DND-41 (cell line): ENCODE results near the gene ITGA1.

ENCODE experiments used
- ATAC-seq: fragments of 200-7000 bp; cut with Tn5 transposase; 3 replicates; pipeline ENCODE4 v1.9.1; 2021; ENCODE audit warnings: low read depth; ENCODE audit not compliant: insufficient read depth
- DNase-seq: peaks from one replicate; pipeline ENCODE4 v3.0.0-alpha.2; 2020
- H2AFZ ChIP-seq: 2 replicates; pipeline ENCODE4 v1.6.0; 2012; ENCODE audit warnings: low read depth, low read length
- H3K27ac ChIP-seq: 2 replicates; pipeline ENCODE4 v1.5.1; 2012; ENCODE audit warnings: low read length, inconsistent platforms
- H3K27me3 ChIP-seq: fragments of 200-600 bp; sonication (generic); 2 replicates; pipeline ENCODE4 v1.6.0; 2012; ENCODE audit warnings: low read length, mild to moderate bottlenecking, inconsistent platforms; ENCODE audit not compliant: insufficient read depth, poor library complexity
- H3K36me3 ChIP-seq: 2 replicates; pipeline ENCODE4 v1.5.1; 2012; ENCODE audit warnings: low read length, inconsistent platforms; ENCODE audit not compliant: insufficient read depth
- H3K4me1 ChIP-seq: 2 replicates; pipeline ENCODE4 v1.5.1; 2012; ENCODE audit warnings: mild to moderate bottlenecking, low read length; ENCODE audit not compliant: insufficient read depth
- H3K4me2 ChIP-seq: 2 replicates; pipeline ENCODE4 v1.6.0; 2012; ENCODE audit warnings: mild to moderate bottlenecking, moderate library complexity, low read length, inconsistent platforms; ENCODE audit not compliant: insufficient read depth
- H3K4me3 ChIP-seq, 2 experiments: fragments of 200-600 bp in 1 of 2; shearing (Covaris generic) in 1 of 2; 2 replicates each; pipeline ENCODE4 v1.5.1; 2012 to 2016; ENCODE audit warnings: inconsistent platforms in 2 of 2, low read length in 2 of 2, mild to moderate bottlenecking in 2 of 2, low read depth in 1 of 2, moderate library complexity in 1 of 2
- H3K79me2 ChIP-seq: 2 replicates; pipeline ENCODE4 v1.6.0; 2012; ENCODE audit warnings: low read length, inconsistent platforms; ENCODE audit not compliant: insufficient read depth
- H3K9ac ChIP-seq: 2 replicates; pipeline ENCODE4 v1.6.0; 2012; ENCODE audit warnings: low read depth, mild to moderate bottlenecking, inconsistent platforms, low read length, moderate library complexity
- H3K9me3 ChIP-seq: 2 replicates; pipeline ENCODE4 v1.5.1; 2012; ENCODE audit warnings: low read length, moderate library complexity, mild to moderate bottlenecking, inconsistent platforms; ENCODE audit not compliant: insufficient read depth, severe bottlenecking
- H4K20me1 ChIP-seq: 2 replicates; pipeline ENCODE4 v1.6.0; 2012; ENCODE audit warnings: low read length; ENCODE audit not compliant: insufficient read depth
- EZH2 ChIP-seq: IDR thresholded peaks from 3 replicates; pipeline ENCODE4 v1.6.1; 2012; ENCODE audit warnings: borderline replicate concordance, low read depth, mild to moderate bottlenecking, moderate library complexity, low read length, inconsistent platforms; ENCODE audit not compliant: severe bottlenecking
- TF ChIP-seq, protein P1 (sequence below): IDR thresholded peaks from 2 replicates; pipeline ENCODE4 v1.5.1; 2012; ENCODE audit warnings: borderline replicate concordance, low read length, moderate library complexity, mild to moderate bottlenecking; ENCODE audit not compliant: poor library complexity, severe bottlenecking; ENCODE audit errors: extremely low read depth

Gene ITGA1

DNA sequence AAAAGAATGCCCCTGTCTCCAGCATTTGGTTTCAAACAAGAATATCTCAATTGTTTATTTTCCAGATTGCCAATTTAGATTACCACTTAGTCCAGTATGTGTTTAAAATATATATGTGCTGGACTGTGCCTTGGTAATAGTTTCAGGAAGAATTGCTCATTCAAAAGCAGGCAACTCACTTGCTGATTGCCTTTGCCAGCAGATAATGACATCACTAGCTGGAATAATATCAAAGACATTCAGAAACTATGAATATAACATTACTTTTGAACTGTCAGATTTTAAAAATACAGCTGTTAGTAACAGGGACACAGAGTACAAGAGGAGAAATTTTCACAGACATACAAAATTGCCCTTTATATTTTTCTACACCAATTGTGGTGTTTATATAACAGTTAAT, 105.4 kb downstream of the ITGA1 start:
- ATAC-seq (no peak), DNase-seq (no peak)
- H4K20me1 ChIP-seq, result no peaks in the 10 kb centered on the region
- no peaks in the 10 kb centered on the region for H3K27me3 ChIP-seq
- no peak overlapping the region for H3K4me2 ChIP-seq
- no peak overlapping the region for H3K9ac ChIP-seq
- no peak for TF ChIP-seq EZH2
- TF ChIP-seq, protein P1, sequence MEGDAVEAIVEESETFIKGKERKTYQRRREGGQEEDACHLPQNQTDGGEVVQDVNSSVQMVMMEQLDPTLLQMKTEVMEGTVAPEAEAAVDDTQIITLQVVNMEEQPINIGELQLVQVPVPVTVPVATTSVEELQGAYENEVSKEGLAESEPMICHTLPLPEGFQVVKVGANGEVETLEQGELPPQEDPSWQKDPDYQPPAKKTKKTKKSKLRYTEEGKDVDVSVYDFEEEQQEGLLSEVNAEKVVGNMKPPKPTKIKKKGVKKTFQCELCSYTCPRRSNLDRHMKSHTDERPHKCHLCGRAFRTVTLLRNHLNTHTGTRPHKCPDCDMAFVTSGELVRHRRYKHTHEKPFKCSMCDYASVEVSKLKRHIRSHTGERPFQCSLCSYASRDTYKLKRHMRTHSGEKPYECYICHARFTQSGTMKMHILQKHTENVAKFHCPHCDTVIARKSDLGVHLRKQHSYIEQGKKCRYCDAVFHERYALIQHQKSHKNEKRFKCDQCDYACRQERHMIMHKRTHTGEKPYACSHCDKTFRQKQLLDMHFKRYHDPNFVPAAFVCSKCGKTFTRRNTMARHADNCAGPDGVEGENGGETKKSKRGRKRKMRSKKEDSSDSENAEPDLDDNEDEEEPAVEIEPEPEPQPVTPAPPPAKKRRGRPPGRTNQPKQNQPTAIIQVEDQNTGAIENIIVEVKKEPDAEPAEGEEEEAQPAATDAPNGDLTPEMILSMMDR, result no peak
- no peaks in the 10 kb centered on the region for H3K4me1 ChIP-seq
- H3K4me3 ChIP-seq, result no peak overlapping the region
- H3K9me3 ChIP-seq, result no peaks in the 10 kb centered on the region
- H3K27ac ChIP-seq, result no peak overlapping the region
- peaks cover 29% of the 10 kb centered on the region for H3K36me3 ChIP-seq
- H3K79me2 ChIP-seq, result no peaks in the 10 kb centered on the region
- no peak overlapping the region for H2AFZ ChIP-seq

DNA sequence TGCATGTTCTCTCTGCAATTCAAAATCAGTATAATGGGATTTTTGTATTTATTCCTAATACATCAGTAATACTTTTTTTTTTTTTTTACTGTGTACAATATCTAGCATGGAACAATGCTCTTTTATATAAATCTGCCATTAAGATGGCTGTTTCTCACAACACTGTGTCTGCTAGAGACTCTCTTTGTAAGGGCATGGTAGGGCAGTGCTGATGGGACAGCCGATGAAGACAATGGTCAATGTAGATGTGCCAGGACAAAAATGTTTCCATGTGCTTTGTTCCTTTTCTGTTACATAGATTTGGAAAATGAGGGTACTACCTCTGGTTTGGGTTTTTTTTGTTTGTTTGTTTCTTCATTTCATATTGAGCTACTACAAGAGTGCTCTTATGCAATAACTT, 106.1 kb downstream of the ITGA1 start:
- no peaks in the 10 kb centered on the region for H3K4me1 ChIP-seq
- H3K27me3 ChIP-seq, result no peaks in the 10 kb centered on the region
- TF ChIP-seq EZH2, result no peak
- TF ChIP-seq, protein P1, result no peak
- no peaks in the 10 kb centered on the region for H4K20me1 ChIP-seq
- H3K9me3 ChIP-seq, result no peaks in the 10 kb centered on the region
- ATAC-seq, result no peak
- DNase-seq, result no peak
- H3K36me3 ChIP-seq, result peaks cover 24% of the 10 kb centered on the region
- no peak overlapping the region for H3K4me2 ChIP-seq
- H3K9ac ChIP-seq, result no peak overlapping the region
- H3K79me2 ChIP-seq, result no peaks in the 10 kb centered on the region
- no peak overlapping the region for H2AFZ ChIP-seq
- H3K4me3 ChIP-seq, result no peak overlapping the region
- no peak overlapping the region for H3K27ac ChIP-seq

DNA sequence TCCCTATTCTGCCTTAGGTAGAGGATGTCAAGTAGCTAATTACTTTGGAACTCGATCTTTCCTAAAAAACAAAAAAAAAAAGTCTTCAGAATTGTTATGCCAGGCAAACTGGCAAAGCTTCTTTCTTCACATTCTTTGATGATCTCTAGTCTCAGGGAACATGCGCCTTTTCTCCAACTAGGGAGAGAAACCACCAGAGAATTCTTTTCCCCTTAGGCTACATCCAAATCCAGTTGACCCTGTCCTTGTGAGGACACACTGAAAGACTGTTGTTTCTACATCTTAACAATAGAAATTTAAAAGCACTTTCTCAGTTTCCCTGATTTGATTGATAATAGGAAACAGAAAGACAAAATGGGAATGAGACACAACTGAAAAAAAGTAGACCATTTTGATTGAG, 106.7 kb downstream of the ITGA1 start:
- Histone ChIP-seq H4K20me1 (no peaks in the 10 kb centered on the region), H3K79me2 (no peaks in the 10 kb centered on the region), H3K9me3 (no peaks in the 10 kb centered on the region), H3K27me3 (no peaks in the 10 kb centered on the region), H3K4me3 (no peak overlapping the region), H3K27ac (no peak overlapping the region), H2AFZ (no peak overlapping the region), H3K4me2 (no peak overlapping the region), H3K4me1 (no peaks in the 10 kb centered on the region), H3K9ac (no peak overlapping the region), H3K36me3 (peaks cover 30% of the 10 kb centered on the region)
- TF ChIP-seq, protein P1, result no peak
- TF ChIP-seq EZH2, result no peak
- ATAC-seq, result no peak
- DNase-seq, result no peak

DNA sequence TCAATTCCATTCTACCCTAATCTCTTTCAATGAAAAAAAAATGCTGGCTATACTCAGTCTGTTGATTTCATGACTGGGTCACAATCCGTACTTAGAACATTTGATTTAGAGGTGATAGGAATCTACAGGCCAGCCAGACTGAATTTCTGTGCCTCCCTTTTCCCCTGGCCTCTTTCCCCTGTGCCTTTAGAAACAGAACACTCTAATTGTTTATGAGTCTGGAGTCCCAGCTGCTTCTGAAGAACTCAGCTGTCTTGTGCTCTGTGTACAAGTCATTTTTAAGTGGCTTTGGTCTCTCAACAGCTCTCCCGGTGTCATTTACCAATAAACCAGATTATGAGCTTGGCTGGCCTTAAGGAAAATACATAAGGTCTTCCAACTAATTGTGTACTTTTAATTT, 107.4 kb downstream of the ITGA1 start:
- no peak overlapping the region for H3K4me2 ChIP-seq
- DNase-seq (no peak), ATAC-seq (no peak)
- H3K27me3 ChIP-seq, result no peaks in the 10 kb centered on the region
- no peaks in the 10 kb centered on the region for H3K4me1 ChIP-seq
- no peak overlapping the region for H3K27ac ChIP-seq
- no peaks in the 10 kb centered on the region for H4K20me1 ChIP-seq
- H3K9ac ChIP-seq, result no peak overlapping the region
- no peaks in the 10 kb centered on the region for H3K9me3 ChIP-seq
- peaks cover 34% of the 10 kb centered on the region for H3K36me3 ChIP-seq
- H2AFZ ChIP-seq, result no peak overlapping the region
- no peaks in the 10 kb centered on the region for H3K79me2 ChIP-seq
- no peak for TF ChIP-seq EZH2
- TF ChIP-seq, protein P1, result no peak
- no peak overlapping the region for H3K4me3 ChIP-seq
